GM21529 (cell line): ENCODE data around the gene STK25.

Experiments used
- ATAC-seq: cut with Tn5 transposase; IDR thresholded peaks from one replicate; pipeline ENCODE4 v1.9.1; 2021; ENCODE audit not compliant: unreplicated experiment

STK25 gene

GRCh38 chr2:241508240-241509154 lies at the start of gene STK25:
Gene STK25 (minus strand): TSS chr2:241508584. CDS start chr2:241508035, 549 bp downstream.
- peak; percentile 93 for ATAC-seq

GRCh38 chr2:241556746-241557145 lies 48.4 kb upstream of the STK25 start:
- no peak for ATAC-seq

DNA sequence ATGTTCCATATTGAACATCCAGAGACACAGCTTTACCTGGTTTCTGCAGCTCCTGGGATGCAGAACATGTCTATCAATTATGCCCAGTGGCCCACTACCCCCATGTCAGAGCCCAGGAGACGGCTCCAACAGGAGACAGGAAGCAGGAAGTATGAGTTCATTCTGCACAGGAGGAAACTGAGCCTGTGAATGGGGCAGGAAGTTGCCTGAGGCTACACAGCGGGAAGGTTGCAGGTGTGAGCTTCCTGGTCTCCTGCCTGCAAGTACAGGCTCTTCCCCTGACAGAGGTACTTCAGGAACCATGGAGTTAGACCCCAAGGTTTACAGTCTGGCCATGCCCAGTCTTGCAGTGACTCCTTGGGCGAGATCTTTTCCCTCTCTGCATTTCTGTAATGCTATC lies 47.3 kb upstream of the STK25 start:
- no peak for ATAC-seq

DNA sequence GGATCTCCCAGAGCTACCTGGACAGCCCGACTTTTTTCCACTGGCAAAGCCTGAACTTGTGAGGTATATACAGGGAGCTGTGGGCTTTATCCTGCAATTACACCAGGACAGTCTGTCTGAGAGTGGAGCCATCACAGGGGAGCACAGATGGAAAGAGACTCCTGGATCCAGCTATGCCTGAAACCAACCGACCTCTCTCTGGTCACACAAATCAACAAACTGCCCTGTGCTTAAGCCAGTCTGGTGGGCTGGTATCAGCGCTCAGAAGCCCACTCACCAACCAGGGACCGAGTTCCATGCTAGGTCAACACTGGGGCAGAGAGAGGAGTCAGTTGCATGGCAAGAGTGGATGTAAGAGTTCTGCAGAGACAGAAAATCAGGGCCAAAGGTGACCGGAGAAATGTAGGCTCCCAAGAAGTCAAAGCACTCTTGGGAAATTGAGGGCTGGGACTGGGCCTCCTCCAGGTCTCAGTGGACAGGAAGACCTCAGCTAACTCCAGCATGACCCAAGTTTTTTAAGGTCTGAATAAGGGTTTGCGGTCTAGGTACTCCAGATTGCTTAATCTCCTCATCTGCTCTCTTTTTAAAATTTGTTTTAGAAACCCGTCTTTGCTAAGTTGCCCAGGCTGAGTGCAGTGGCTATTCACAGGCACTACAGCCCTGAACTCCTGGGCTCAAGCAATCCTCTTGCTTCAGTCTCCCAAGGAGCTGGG lies 46.4 kb upstream of the STK25 start:
- no peak for ATAC-seq

DNA sequence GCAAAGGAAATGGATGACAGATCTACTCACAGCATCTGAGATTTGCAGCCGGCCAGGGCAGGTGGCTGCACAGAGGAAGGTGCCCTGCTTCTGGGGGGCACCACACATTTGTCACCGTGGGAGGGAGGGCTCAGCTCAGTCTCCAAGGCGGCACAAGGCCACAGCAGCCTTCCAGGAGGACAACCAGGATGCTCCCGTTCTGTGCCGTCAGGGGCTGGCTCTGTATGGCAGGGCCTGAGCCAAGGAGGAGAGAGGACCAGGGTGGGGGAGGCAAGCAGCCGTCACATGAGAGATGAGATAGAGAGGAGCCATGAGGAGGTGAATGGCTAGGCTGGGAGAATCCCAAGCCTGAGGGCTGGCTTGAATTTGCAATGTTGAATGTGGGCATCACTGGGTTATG lies 45.6 kb upstream of the STK25 start:
- no peak for ATAC-seq

GRCh38 chr2:241553512-241553830 lies 45.1 kb upstream of the STK25 start:
- ATAC-seq, result no peak

GRCh38 chr2:241551998-241552737 lies 43.8 kb upstream of the STK25 start:
- no peak for ATAC-seq

GRCh38 chr2:241551599-241551997 lies 43.2 kb upstream of the STK25 start:
- no peak for ATAC-seq

- ATAC-seq, result no peak
Observed at GRCh38 chr2:241550616-241551580, 42.5 kb upstream of the STK25 start.

DNA sequence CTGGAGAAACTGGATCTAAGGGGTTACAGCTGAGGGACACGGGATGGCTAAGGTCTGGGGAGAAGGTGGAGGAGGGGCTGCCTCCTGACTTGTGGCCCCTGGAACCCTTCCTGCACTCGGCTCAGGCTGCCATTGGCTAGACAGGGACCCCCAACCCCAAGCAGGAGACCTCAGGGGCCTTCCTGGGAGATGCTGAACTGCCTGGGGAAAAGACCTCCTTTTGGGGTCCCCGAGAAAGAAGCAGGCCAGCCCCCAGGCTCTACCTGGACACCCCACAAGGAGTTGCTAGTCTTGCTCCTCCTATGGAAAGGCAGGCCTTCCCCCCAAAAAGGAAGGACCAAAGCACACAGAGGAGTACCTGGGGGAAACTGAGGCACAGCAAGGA lies 40.1 kb upstream of the STK25 start:
- ATAC-seq, result no peak

GRCh38 chr2:241547781-241548450 lies 39.5 kb upstream of the STK25 start:
- no peak for ATAC-seq

- no peak for ATAC-seq
Observed at GRCh38 chr2:241546771-241547498, 38.6 kb upstream of the STK25 start.

DNA sequence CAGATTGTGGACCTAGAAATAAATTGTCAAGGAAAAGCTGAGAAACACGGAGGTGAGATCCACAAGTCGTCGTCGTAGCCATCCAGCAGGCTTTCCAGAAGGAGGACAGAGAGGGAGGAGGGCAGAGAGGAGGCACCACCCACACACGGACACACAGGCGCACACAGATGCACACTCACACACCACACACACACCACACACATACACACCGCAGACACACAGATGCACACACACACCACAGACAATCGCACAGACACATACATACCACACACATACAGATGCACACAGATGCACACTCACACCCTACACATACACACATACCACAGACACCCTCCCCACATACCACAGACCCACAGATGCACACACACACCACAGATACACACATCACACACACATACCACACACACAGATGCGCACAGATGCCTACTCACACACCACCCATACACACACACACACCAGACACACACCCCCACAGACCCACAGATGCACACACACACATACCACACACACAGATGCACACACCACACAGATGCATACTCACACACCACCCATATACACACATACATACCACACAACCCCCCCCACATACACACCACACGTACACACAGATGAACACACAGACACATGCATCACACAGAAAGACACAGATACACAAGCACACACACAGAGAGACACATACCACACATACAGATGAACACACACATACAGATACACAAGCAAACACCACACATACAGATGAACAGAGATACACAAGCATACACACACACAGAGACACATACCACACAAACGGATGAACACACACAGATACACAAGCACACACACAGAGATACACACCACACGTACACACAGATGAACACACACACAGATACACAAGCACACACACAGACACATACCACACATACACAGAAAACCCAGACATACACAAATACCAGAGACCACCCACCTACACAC lies 37.4 kb upstream of the STK25 start:
- ATAC-seq, result no peak

DNA sequence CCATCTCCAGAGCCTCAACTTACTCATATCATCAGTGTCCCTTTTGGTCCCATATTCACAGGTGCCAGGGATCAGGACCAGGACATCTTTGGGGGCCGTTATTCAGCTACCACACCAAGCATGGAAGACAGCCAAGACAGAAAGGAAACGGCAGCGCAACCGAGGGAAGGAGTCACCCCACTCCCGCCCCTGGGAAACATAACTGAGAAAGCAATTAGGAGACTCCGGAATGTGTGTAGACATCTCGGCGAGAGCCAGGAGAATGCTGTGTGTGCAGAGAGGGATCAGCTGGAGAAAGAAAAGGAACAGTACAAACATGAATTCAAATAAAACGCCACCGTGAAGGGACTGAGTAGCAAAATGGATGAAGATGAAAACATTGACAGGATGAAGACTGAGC lies 36.7 kb upstream of the STK25 start:
- no peak for ATAC-seq

DNA sequence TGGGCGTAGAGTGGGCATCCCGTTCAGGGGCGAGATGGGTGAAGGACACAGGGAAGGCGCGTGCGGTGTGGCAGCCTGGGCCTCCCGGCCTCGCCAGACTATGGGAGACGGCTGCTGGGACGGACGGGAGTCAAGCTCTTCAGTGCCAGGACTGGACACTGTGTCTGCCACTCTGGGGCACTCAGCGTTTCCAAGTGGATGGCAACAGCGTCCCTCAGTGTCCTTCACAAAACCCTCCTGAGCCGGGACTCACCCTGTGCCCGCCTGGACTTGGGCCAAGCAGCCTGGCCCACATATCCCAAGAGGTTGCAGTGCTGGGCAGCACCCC lies 33.9 kb upstream of the STK25 start:
- ATAC-seq, result no peak

GRCh38 chr2:241541564-241542277 lies 33.3 kb upstream of the STK25 start:
- ATAC-seq, result no peak

- ATAC-seq, result no peak
Observed at GRCh38 chr2:241540771-241541561, 32.6 kb upstream of the STK25 start.
